ENCODE data around the gene TDRD9. TPM values are rescaled to one million over a fixed set of nuclear protein-coding genes. Genes with fewer than 3 reads are reported as not detected.
A peak's percentile ranks its signal among the peaks of the same experiment; 100 is the strongest.
"Not testable (repeated sequence)": the region's sequence is repeated elsewhere in the genome, so short reads cannot be mapped to it uniquely, and the experiment has no call there.

The TDRD9 gene
- total RNA-seq, 3 donors from 2014 or later = 0.30 to 1.1 (median 0.90) TPM

- ATAC-seq (no peak), DNase-seq (no peak)
- Mint-ChIP-seq H3K4me1 (ENCODE audit: low read depth) (peaks cover 2% of the 10 kb centered on the region), H3K36me3 (ENCODE audit: insufficient read depth) (no peaks in the 10 kb centered on the region), H3K9me3 (no peaks in the 10 kb centered on the region), H3K4me3 (no peak overlapping the region), H3K27me3 (ENCODE audit: low read depth) (no peaks in the 10 kb centered on the region)
These were observed 28.9 kb upstream of the TDRD9 start for GRCh38 chr14:103899316-103899715.

GRCh38 chr14:103899833-103900232 is 28.4 kb upstream of the TDRD9 start:
- Mint-ChIP-seq H3K36me3 (ENCODE audit: insufficient read depth) (no peaks in the 10 kb centered on the region), H3K9me3 (no peaks in the 10 kb centered on the region), H3K27me3 (ENCODE audit: low read depth) (no peaks in the 10 kb centered on the region), H3K4me3 (no peak overlapping the region), H3K4me1 (ENCODE audit: low read depth) (peaks cover 4% of the 10 kb centered on the region)
- ATAC-seq (no peak), DNase-seq (no peak)

GRCh38 chr14:103904493-103905107 is 23.7 kb upstream of the TDRD9 start:
- no peak for ATAC-seq
- no peak overlapping the region for H3K4me3 Mint-ChIP-seq

GRCh38 chr14:103905842-103906456 is 22.3 kb upstream of the TDRD9 start:
- no peak for DNase-seq
- Mint-ChIP-seq H3K9me3 (no peaks in the 10 kb centered on the region), H3K36me3 (ENCODE audit: insufficient read depth) (no peaks in the 10 kb centered on the region), H3K27me3 (ENCODE audit: low read depth) (no peaks in the 10 kb centered on the region), H3K4me1 (ENCODE audit: low read depth) (peaks cover 26% of the 10 kb centered on the region), H3K4me3 (no peak overlapping the region)
- ATAC-seq = peak in 1 of 2 donors; percentile 28

More at GRCh38 chr14:103904493-103905107, 23.7 kb upstream of the TDRD9 start:
- DNase-seq = no peak
- Mint-ChIP-seq H3K4me1 (ENCODE audit: low read depth) (peaks cover 18% of the 10 kb centered on the region), H3K9me3 (no peaks in the 10 kb centered on the region), H3K36me3 (ENCODE audit: insufficient read depth) (no peaks in the 10 kb centered on the region), H3K27me3 (ENCODE audit: low read depth) (no peaks in the 10 kb centered on the region)

GRCh38 chr14:103908580-103908979 is 19.7 kb upstream of the TDRD9 start:
- Mint-ChIP-seq H3K4me3 (no peak overlapping the region), H3K4me1 (ENCODE audit: low read depth) (peaks cover 24% of the 10 kb centered on the region)

GRCh38 chr14:103909531-103910261 is 18.6 kb upstream of the TDRD9 start:
- peaks cover 7% of the 10 kb centered on the region for H3K36me3 Mint-ChIP-seq (ENCODE audit: insufficient read depth)
- H3K4me1 Mint-ChIP-seq (ENCODE audit: low read depth) = peaks cover 24% of the 10 kb centered on the region
- no peaks in the 10 kb centered on the region for H3K27me3 Mint-ChIP-seq (ENCODE audit: low read depth)
- ATAC-seq (no peak), DNase-seq (no peak)
- H3K4me3 Mint-ChIP-seq = peak overlapping the region; percentile 71
- no peaks in the 10 kb centered on the region for H3K9me3 Mint-ChIP-seq

More at GRCh38 chr14:103908580-103908979, 19.7 kb upstream of the TDRD9 start:
- peaks cover 6% of the 10 kb centered on the region for H3K36me3 Mint-ChIP-seq (ENCODE audit: insufficient read depth)
- H3K9me3 Mint-ChIP-seq = no peaks in the 10 kb centered on the region
- DNase-seq (peak; percentile 21), ATAC-seq (peak; percentile 38 to 57)
- H3K27me3 Mint-ChIP-seq (ENCODE audit: low read depth) = no peaks in the 10 kb centered on the region

- peak; percentile 66 for DNase-seq
- Mint-ChIP-seq H3K4me1 (ENCODE audit: low read depth) (peaks cover 22% of the 10 kb centered on the region), H3K36me3 (ENCODE audit: insufficient read depth) (peaks cover 7% of the 10 kb centered on the region), H3K9me3 (no peaks in the 10 kb centered on the region), H3K4me3 (peak overlapping the region; percentile 71), H3K27me3 (ENCODE audit: low read depth) (no peaks in the 10 kb centered on the region)
- ATAC-seq = peak; percentile 91 to 94
These were observed 17.9 kb upstream of the TDRD9 start for GRCh38 chr14:103910262-103910935.

- no peaks in the 10 kb centered on the region for H3K27me3 Mint-ChIP-seq (ENCODE audit: low read depth)
- no peak overlapping the region for H3K4me3 Mint-ChIP-seq
- peaks cover 11% of the 10 kb centered on the region for H3K36me3 Mint-ChIP-seq (ENCODE audit: insufficient read depth)
- DNase-seq (no peak), ATAC-seq (no peak)
- H3K4me1 Mint-ChIP-seq (ENCODE audit: low read depth) = peaks cover 22% of the 10 kb centered on the region
- H3K9me3 Mint-ChIP-seq = no peaks in the 10 kb centered on the region
These were observed 17.3 kb upstream of the TDRD9 start for GRCh38 chr14:103910984-103911383.

GRCh38 chr14:103915616-103916015 is 12.6 kb upstream of the TDRD9 start:
- no peaks in the 10 kb centered on the region for H3K27me3 Mint-ChIP-seq (ENCODE audit: low read depth)
- H3K36me3 Mint-ChIP-seq (ENCODE audit: insufficient read depth) = peaks cover 12% of the 10 kb centered on the region
- DNase-seq (no peak), ATAC-seq (no peak)
- H3K4me1 Mint-ChIP-seq (ENCODE audit: low read depth) = peaks cover 14% of the 10 kb centered on the region
- H3K4me3 Mint-ChIP-seq = no peak overlapping the region
- H3K9me3 Mint-ChIP-seq = no peaks in the 10 kb centered on the region

- Mint-ChIP-seq H3K9me3 (no peaks in the 10 kb centered on the region), H3K27me3 (ENCODE audit: low read depth) (no peaks in the 10 kb centered on the region), H3K36me3 (ENCODE audit: insufficient read depth) (peaks cover 12% of the 10 kb centered on the region), H3K4me3 (no peak overlapping the region), H3K4me1 (ENCODE audit: low read depth) (peaks cover 19% of the 10 kb centered on the region)
- DNase-seq (no peak), ATAC-seq (no peak)
These were observed 11.5 kb upstream of the TDRD9 start for GRCh38 chr14:103916636-103917262.

- ATAC-seq (peak; percentile 99), DNase-seq (peak; percentile 91)
- Mint-ChIP-seq H3K9me3 (no peaks in the 10 kb centered on the region), H3K36me3 (ENCODE audit: insufficient read depth) (peaks cover 1% of the 10 kb centered on the region), H3K4me1 (ENCODE audit: low read depth) (peaks cover 16% of the 10 kb centered on the region), H3K27me3 (ENCODE audit: low read depth) (peaks cover 9% of the 10 kb centered on the region), H3K4me3 (peak overlapping the region; percentile 91)
These were observed 7.0 kb upstream of the TDRD9 start for GRCh38 chr14:103920981-103921854.

- DNase-seq; H3K27me3 Mint-ChIP-seq (ENCODE audit: low read depth); H3K9me3 Mint-ChIP-seq; H3K36me3 Mint-ChIP-seq (ENCODE audit: insufficient read depth): not testable (repeated sequence)
- ATAC-seq = peak in 1 of 2 donors; percentile 3
- peak overlapping the region; percentile 91 for H3K4me3 Mint-ChIP-seq
- peaks cover 14% of the 10 kb centered on the region for H3K4me1 Mint-ChIP-seq (ENCODE audit: low read depth)
These were observed 6.4 kb upstream of the TDRD9 start for GRCh38 chr14:103921855-103922200.

GRCh38 chr14:103923863-103924262 is 4.4 kb upstream of the TDRD9 start:
- Mint-ChIP-seq H3K9me3 (no peaks in the 10 kb centered on the region), H3K4me3 (no peak overlapping the region), H3K36me3 (ENCODE audit: insufficient read depth) (no peaks in the 10 kb centered on the region), H3K4me1 (ENCODE audit: low read depth) (peaks cover 11% of the 10 kb centered on the region), H3K27me3 (ENCODE audit: low read depth) (peaks cover 9% of the 10 kb centered on the region)
- ATAC-seq (no peak), DNase-seq (no peak)
